GM19043 (cell line): ENCODE data around the gene HMG20A.

ENCODE experiments used
- ATAC-seq: cut with Tn5 transposase; IDR thresholded peaks from one replicate; pipeline ENCODE4 v1.9.1; 2021; ENCODE audit warnings: low read depth; ENCODE audit not compliant: unreplicated experiment

HMG20A gene

DNA sequence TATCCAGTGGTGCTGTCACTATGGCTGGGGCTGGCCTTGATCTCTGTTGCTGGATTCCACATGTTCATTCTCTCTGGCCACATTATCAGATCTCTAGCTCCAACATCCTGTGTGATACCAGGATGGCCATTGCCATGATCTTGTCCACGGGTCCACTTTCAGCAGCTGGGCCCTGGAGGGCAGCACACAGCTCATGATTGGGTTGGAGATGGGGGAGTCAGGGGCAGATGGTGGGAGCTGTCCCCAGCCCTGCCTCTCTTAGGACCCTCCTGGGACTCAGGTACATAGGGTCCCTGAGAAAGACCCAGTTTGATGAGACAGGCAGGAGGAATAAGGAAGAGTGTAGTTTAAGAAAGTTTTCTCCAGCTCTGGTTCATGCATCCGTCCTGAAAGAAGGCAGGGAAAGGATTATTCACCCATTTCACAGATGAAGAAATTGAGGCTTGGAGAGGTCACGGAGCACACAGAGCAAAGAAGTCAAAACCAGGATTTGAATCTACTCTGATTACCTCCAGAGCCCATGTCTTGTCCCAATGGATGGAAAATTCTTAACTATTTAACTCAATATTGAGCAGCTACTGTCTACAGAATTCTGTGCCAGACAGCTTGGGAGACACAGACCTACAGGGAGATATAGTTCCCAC is 111.5 kb downstream of the HMG20A start:
- no peak for ATAC-seq

- ATAC-seq: no peak
Observed at GRCh38 chr15:77532846-77533245, 112.2 kb downstream of the HMG20A start.

- no peak for ATAC-seq
Observed at GRCh38 chr15:77533578-77534430, 113.1 kb downstream of the HMG20A start.
